Fibroblast of lung (primary cell): ENCODE results near the gene THOC5. TPM values are rescaled to one million over a fixed set of nuclear protein-coding genes. Genes with fewer than 3 reads are reported as not detected.

Experiments
- DNase-seq, 2 donors: peaks; one replicate each; pipeline versions ENCODE4 v3.0.0 to v3.0.0-alpha.2; 2010; ENCODE audit warnings: low read depth in 2 of 2
- H2AFZ ChIP-seq: 2 replicates; pipeline ENCODE4 v1.5.1; 2012; ENCODE audit warnings: low read length, control low read depth, inconsistent platforms
- H3K27ac ChIP-seq: 2 replicates; pipeline ENCODE4 v1.5.1; 2011; ENCODE audit warnings: low read length, control low read depth; ENCODE audit not compliant: insufficient read depth
- H3K27me3 ChIP-seq: 2 replicates; pipeline ENCODE4 v1.5.1; 2011; ENCODE audit warnings: mild to moderate bottlenecking, low read length; ENCODE audit not compliant: control insufficient read depth, insufficient read depth
- H3K36me3 ChIP-seq: 2 replicates; pipeline ENCODE4 v1.5.1; 2011; ENCODE audit warnings: low read length; ENCODE audit not compliant: control insufficient read depth, insufficient read depth
- H3K4me1 ChIP-seq: 2 replicates; pipeline ENCODE4 v1.5.1; 2011; ENCODE audit warnings: low read length; ENCODE audit not compliant: control insufficient read depth, insufficient read depth; ENCODE audit errors: extremely low read depth
- H3K4me2 ChIP-seq: 2 replicates; pipeline ENCODE4 v1.5.1; 2011; ENCODE audit warnings: low read length, control low read depth; ENCODE audit not compliant: insufficient read depth; ENCODE audit errors: extremely low read depth
- H3K4me3 ChIP-seq, 4 experiments: fragments of 200-600 bp in 1 of 4; sonication (generic) in 1 of 4; replicated peaks in 1 of 4; 2 replicates each; pipeline ENCODE4 v1.5.1; 2011 to 2016; ENCODE audit warnings: low read length in 4 of 4, low read depth in 3 of 4, mild to moderate bottlenecking in 3 of 4, control low read depth in 2 of 4, inconsistent platforms in 1 of 4, mixed read lengths in 1 of 4; ENCODE audit not compliant: insufficient read depth in 1 of 4; ENCODE audit errors: control extremely low read depth in 1 of 4
- H3K79me2 ChIP-seq: 2 replicates; pipeline ENCODE4 v1.5.1; 2012; ENCODE audit warnings: mild to moderate bottlenecking, low read length, inconsistent platforms; ENCODE audit not compliant: control insufficient read depth, insufficient read depth
- H3K9ac ChIP-seq: 2 replicates; pipeline ENCODE4 v1.5.1; 2011; ENCODE audit warnings: mild to moderate bottlenecking, low read length, control low read depth; ENCODE audit not compliant: insufficient read depth
- H3K9me3 ChIP-seq: 2 replicates; pipeline ENCODE4 v1.5.1; 2012; ENCODE audit warnings: low read depth, low read length; ENCODE audit not compliant: control insufficient read depth, insufficient read depth
- H4K20me1 ChIP-seq: 2 replicates; pipeline ENCODE4 v1.5.1; 2011; ENCODE audit warnings: low read length; ENCODE audit not compliant: control insufficient read depth, insufficient read depth; ENCODE audit errors: extremely low read depth
- EZH2 ChIP-seq: IDR thresholded peaks from 2 replicates; pipeline ENCODE4 v1.5.1; 2012; ENCODE audit warnings: low read length, control low read depth, mild to moderate bottlenecking; ENCODE audit errors: missing control alignments
- polyA plus RNA-seq, 2 donors: library from polyadenylated mRNA; depleted of rRNA in 1 of 2; stranded (reverse) in 1 of 2; unstranded in 1 of 2; fragments of >200 nt; gene quantifications; 2 replicates each; pipeline ENCODE4 v1.2.1, GENCODE V29; 2011 to 2012; ENCODE audit warnings: missing spikeins in 1 of 2
- total RNA-seq: library from RNA; depleted of rRNA; stranded (reverse); fragments of >200 nt; gene quantifications from 2 replicates; pipeline ENCODE4 v1.2.1, GENCODE V29; 2014
- TF ChIP-seq, protein P1 (sequence below), 2 donors: IDR thresholded peaks in 1 of 2; conservative IDR thresholded peaks in 1 of 2; 1 replicate in 1 of 2; 2 replicates in 1 of 2; pipeline ENCODE4 v1.5.1; 2011 to 2012; ENCODE audit warnings: low read length in 2 of 2, control low read depth in 1 of 2, inconsistent platforms in 1 of 2, low read depth in 1 of 2, mild to moderate bottlenecking in 1 of 2

THOC5 gene
- total and polyA plus RNA-seq, 2 donors (not counting 1 experiment from before 2014, with no cell fraction given) = 52.8 to 60.7 TPM

DNA sequence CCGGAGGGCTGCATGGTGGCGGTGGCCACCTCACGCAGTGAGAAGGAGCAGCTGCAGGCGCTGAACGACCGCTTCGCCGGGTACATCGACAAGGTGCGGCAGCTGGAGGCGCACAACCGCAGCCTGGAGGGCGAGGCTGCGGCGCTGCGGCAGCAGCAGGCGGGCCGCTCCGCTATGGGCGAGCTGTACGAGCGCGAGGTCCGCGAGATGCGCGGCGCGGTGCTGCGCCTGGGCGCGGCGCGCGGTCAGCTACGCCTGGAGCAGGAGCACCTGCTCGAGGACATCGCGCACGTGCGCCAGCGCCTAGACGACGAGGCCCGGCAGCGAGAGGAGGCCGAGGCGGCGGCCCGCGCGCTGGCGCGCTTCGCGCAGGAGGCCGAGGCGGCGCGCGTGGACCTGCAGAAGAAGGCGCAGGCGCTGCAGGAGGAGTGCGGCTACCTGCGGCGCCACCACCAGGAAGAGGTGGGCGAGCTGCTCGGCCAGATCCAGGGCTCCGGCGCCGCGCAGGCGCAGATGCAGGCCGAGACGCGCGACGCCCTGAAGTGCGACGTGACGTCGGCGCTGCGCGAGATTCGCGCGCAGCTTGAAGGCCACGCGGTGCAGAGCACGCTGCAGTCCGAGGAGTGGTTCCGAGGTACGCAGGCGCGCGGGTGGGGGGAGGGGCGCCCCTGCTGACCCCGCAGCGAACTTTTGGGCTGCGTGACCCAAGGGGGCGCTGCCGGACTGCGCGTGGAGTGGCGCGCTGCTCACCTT, 72.9 kb downstream of the THOC5 start:
- H3K79me2 ChIP-seq = no peaks in the 10 kb centered on the region
- TF ChIP-seq EZH2 = peak; percentile 93
- TF ChIP-seq, protein P1, sequence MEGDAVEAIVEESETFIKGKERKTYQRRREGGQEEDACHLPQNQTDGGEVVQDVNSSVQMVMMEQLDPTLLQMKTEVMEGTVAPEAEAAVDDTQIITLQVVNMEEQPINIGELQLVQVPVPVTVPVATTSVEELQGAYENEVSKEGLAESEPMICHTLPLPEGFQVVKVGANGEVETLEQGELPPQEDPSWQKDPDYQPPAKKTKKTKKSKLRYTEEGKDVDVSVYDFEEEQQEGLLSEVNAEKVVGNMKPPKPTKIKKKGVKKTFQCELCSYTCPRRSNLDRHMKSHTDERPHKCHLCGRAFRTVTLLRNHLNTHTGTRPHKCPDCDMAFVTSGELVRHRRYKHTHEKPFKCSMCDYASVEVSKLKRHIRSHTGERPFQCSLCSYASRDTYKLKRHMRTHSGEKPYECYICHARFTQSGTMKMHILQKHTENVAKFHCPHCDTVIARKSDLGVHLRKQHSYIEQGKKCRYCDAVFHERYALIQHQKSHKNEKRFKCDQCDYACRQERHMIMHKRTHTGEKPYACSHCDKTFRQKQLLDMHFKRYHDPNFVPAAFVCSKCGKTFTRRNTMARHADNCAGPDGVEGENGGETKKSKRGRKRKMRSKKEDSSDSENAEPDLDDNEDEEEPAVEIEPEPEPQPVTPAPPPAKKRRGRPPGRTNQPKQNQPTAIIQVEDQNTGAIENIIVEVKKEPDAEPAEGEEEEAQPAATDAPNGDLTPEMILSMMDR (conservative IDR thresholded peaks at IDR 0.05 in 1 of 2, IDR thresholded peaks at IDR 0.05 in 1 of 2; ENCODE audit: low read depth in 1 of 2, low read length in 2 of 2) = no peak
- peak; percentile 60 to 80 for DNase-seq
- no peak overlapping the region for H3K27ac ChIP-seq
- H2AFZ ChIP-seq = no peak overlapping the region
- H3K9me3 ChIP-seq = no peaks in the 10 kb centered on the region
- peaks cover 38% of the 10 kb centered on the region for H3K27me3 ChIP-seq
- H3K36me3 ChIP-seq = no peaks in the 10 kb centered on the region
- no peak overlapping the region for H3K4me2 ChIP-seq
- H3K4me1 ChIP-seq = no peaks in the 10 kb centered on the region
- no peaks in the 10 kb centered on the region for H4K20me1 ChIP-seq
- peak overlapping the region in 1 of 4 experiments; percentile 49 for H3K4me3 ChIP-seq
- H3K9ac ChIP-seq = no peak overlapping the region

GRCh38 chr22:29480262-29480511, 73.4 kb downstream of the THOC5 start:
- Histone ChIP-seq H3K9ac (no peak overlapping the region), H4K20me1 (no peaks in the 10 kb centered on the region), H3K4me3 (no peak overlapping the region), H2AFZ (no peak overlapping the region), H3K4me1 (no peaks in the 10 kb centered on the region), H3K79me2 (no peaks in the 10 kb centered on the region), H3K27ac (no peak overlapping the region), H3K27me3 (peaks cover 38% of the 10 kb centered on the region), H3K9me3 (no peaks in the 10 kb centered on the region), H3K4me2 (no peak overlapping the region), H3K36me3 (no peaks in the 10 kb centered on the region)
- no peak for DNase-seq
- no peak for TF ChIP-seq EZH2
- TF ChIP-seq, protein P1 (conservative IDR thresholded peaks at IDR 0.05 in 1 of 2, IDR thresholded peaks at IDR 0.05 in 1 of 2; ENCODE audit: low read depth in 1 of 2, low read length in 2 of 2) = no peak

DNA sequence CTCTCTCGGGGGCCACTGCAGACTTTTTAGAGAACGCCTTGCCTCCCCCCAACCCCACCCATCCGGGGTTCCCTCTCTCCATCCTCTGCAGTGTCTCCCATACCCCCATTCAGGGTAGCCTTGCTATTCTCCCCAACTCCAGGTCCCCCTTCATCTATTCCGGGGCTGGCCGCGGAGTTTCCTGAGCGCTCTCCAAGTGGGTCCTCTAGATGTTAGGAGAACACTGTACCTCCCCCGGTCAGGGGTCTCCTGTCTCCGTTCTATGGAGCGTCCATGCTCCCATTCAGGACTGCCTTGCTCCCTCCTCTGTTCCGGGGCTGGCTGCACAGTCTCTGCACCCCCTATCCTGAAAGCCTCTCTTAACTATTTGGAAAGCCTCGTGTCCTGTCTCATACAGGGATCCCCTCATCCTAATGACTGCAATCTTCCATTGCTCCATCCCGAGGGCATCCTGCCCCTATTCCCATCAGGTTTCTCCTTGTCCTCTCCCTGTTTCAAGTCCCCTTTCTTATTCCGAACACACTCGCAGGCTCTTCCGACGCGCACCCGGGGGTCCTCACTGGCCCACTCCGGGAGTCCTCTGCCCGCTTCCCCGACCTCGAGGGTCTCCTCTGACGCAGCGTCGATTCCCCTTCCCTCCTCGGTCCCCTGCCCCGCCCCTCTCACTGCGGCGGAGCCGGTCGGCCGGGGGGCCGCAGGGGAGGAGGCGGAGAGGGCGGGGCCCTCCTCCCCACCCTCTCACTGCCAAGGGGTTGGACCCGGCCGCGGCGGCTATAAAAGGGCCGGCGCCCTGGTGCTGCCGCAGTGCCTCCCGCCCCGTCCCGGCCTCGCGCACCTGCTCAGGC, 73.9 kb downstream of the THOC5 start, which contains the start of gene NEFH:
TSS of gene NEFH (plus strand) at position 802 of the 845 bp plus-strand sequence. CDS start 45 bp downstream, outside the sequence.
- H3K4me1 ChIP-seq = no peaks in the 10 kb centered on the region
- no peaks in the 10 kb centered on the region for H3K79me2 ChIP-seq
- peak within 1 kb of the TSS in 1 of 4 experiments; percentile 49 for H3K4me3 ChIP-seq
- no peaks in the 10 kb centered on the region for H3K9me3 ChIP-seq
- no peak for DNase-seq
- TF ChIP-seq, protein P1 (conservative IDR thresholded peaks at IDR 0.05 in 1 of 2, IDR thresholded peaks at IDR 0.05 in 1 of 2; ENCODE audit: low read depth in 1 of 2, low read length in 2 of 2) = no peak
- TF ChIP-seq EZH2 = no peak
- no peak within 1 kb of the TSS for H3K27ac ChIP-seq
- H3K27me3 ChIP-seq = peaks cover 38% of the 10 kb centered on the region
- H2AFZ ChIP-seq = no peak within 1 kb of the TSS
- H3K4me2 ChIP-seq = no peak within 1 kb of the TSS
- no peaks in the 10 kb centered on the region for H4K20me1 ChIP-seq
- no peaks in the 10 kb centered on the region for H3K36me3 ChIP-seq
- no peak within 1 kb of the TSS for H3K9ac ChIP-seq
